HFFc6 (cell line): ENCODE data around the gene ITPR1. TPM values are rescaled to one million over a fixed set of nuclear protein-coding genes. Genes with fewer than 3 reads are reported as not detected.

Experiments
- DNase-seq: peaks from one replicate; pipeline ENCODE4 v3.0.0-alpha.2; 2018
- H3K27ac Mint-ChIP-seq: 2 replicates; pipeline ENCODE4 v1.8.0; 2020; ENCODE audit warnings: mild to moderate bottlenecking, mixed read lengths
- H3K27me3 Mint-ChIP-seq: 2 replicates; pipeline ENCODE4 v1.8.0; 2021; ENCODE audit warnings: mild to moderate bottlenecking, moderate library complexity, mixed read lengths; ENCODE audit not compliant: insufficient read depth
- H3K36me3 Mint-ChIP-seq: 2 replicates; pipeline ENCODE4 v1.8.0; 2021; ENCODE audit warnings: low read depth, mixed read lengths
- H3K4me1 Mint-ChIP-seq: 2 replicates; pipeline ENCODE4 v1.8.0; 2020; ENCODE audit warnings: low read depth, mixed read lengths
- H3K4me3 Mint-ChIP-seq: 2 replicates; pipeline ENCODE4 v1.8.0; 2020; ENCODE audit warnings: mild to moderate bottlenecking, moderate library complexity, mixed read lengths
- H3K9me3 Mint-ChIP-seq: 2 replicates; pipeline ENCODE4 v1.8.0; 2020; ENCODE audit warnings: mild to moderate bottlenecking, mixed read lengths
- total RNA-seq, 6 experiments: library from RNA; stranded (reverse); fragmentation: NEBNext Ultra II Directional; extraction: Animal tissue kit (Norgen Biotek cat#: 25700); gene quantifications; 2 replicates in 1 of 6; 3 replicates in 5 of 6; pipeline ENCODE4 v1.2.3, GENCODE V29; 2021
- TF ChIP-seq, protein P1 (sequence below): fragments of 200-600 bp; sonication (generic); IDR thresholded peaks from 2 replicates; pipeline ENCODE4 v1.5.0; 2021; ENCODE audit warnings: antibody characterized with exemption, mild to moderate bottlenecking

ITPR1 gene
- total RNA-seq, 6 experiments from 2014 or later, result 4.9 to 8.3 (median 6.1) TPM

- H3K36me3 Mint-ChIP-seq, result 0 out of 2 replicates have a peak, but pooled peaks cover 5% of the 10 kb centered on the region
- no peak overlapping the region for H3K27ac Mint-ChIP-seq
- no peaks in the 10 kb centered on the region for H3K9me3 Mint-ChIP-seq
- H3K4me1 Mint-ChIP-seq, result no peaks in the 10 kb centered on the region
- H3K27me3 Mint-ChIP-seq, result peaks cover 5% of the 10 kb centered on the region
- no peak for DNase-seq
- H3K4me3 Mint-ChIP-seq, result no peak overlapping the region
- TF ChIP-seq, protein P1, sequence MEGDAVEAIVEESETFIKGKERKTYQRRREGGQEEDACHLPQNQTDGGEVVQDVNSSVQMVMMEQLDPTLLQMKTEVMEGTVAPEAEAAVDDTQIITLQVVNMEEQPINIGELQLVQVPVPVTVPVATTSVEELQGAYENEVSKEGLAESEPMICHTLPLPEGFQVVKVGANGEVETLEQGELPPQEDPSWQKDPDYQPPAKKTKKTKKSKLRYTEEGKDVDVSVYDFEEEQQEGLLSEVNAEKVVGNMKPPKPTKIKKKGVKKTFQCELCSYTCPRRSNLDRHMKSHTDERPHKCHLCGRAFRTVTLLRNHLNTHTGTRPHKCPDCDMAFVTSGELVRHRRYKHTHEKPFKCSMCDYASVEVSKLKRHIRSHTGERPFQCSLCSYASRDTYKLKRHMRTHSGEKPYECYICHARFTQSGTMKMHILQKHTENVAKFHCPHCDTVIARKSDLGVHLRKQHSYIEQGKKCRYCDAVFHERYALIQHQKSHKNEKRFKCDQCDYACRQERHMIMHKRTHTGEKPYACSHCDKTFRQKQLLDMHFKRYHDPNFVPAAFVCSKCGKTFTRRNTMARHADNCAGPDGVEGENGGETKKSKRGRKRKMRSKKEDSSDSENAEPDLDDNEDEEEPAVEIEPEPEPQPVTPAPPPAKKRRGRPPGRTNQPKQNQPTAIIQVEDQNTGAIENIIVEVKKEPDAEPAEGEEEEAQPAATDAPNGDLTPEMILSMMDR, result no peak
These were observed 292.4 kb downstream of the ITPR1 start for GRCh38 chr3:4785551-4785950.

- Mint-ChIP-seq H3K27me3 (peaks cover 5% of the 10 kb centered on the region), H3K27ac (no peak overlapping the region), H3K9me3 (no peaks in the 10 kb centered on the region), H3K4me1 (no peaks in the 10 kb centered on the region), H3K4me3 (no peak overlapping the region), H3K36me3 (0 out of 2 replicates have a peak, but pooled peaks cover 5% of the 10 kb centered on the region)
- TF ChIP-seq, protein P1, result no peak
- no peak for DNase-seq
These were observed 293.3 kb downstream of the ITPR1 start for GRCh38 chr3:4786431-4786830.

- H3K36me3 Mint-ChIP-seq, result no peaks in the 10 kb centered on the region
- TF ChIP-seq, protein P1, result no peak
- peaks cover 13% of the 10 kb centered on the region; the same call in 1 of the 2 replicates for H3K4me1 Mint-ChIP-seq
- H3K4me3 Mint-ChIP-seq, result no peak overlapping the region
- no peak overlapping the region for H3K27ac Mint-ChIP-seq
- no peak for DNase-seq
- no peaks in the 10 kb centered on the region for H3K9me3 Mint-ChIP-seq
- peaks cover 17% of the 10 kb centered on the region for H3K27me3 Mint-ChIP-seq
These were observed 298.2 kb downstream of the ITPR1 start for GRCh38 chr3:4791358-4791757.

DNA sequence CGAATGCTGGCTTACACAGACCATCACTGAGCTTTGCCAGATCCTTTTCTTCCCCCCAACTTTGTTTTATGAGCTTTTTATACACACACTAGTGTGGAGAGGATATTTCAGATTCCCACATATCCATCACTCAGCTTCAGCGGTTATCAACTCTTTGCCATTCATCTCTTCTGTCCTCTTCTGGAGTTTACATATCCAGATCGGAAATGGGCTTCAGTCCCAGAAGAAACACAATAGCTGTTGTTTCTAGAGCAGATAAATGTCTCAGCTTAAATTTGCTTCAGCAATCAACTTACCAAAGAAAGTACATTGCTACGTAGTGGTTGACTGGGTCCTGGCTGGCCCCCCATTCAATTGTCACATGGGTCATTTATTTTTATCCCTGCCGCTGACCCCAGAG, 300.2 kb downstream of the ITPR1 start:
- DNase-seq, result no peak
- Mint-ChIP-seq H3K27me3 (peaks cover 17% of the 10 kb centered on the region), H3K9me3 (no peaks in the 10 kb centered on the region), H3K4me1 (peaks cover 13% of the 10 kb centered on the region; the same call in 1 of the 2 replicates), H3K4me3 (no peak overlapping the region), H3K36me3 (peaks cover 5% of the 10 kb centered on the region; the same call in 1 of the 2 replicates), H3K27ac (no peak overlapping the region)
- TF ChIP-seq, protein P1, result no peak

- TF ChIP-seq, protein P1, result no peak
- no peak for DNase-seq
- no peak overlapping the region for H3K4me3 Mint-ChIP-seq
These were observed 301.2 kb downstream of the ITPR1 start for GRCh38 chr3:4794331-4794730.

More at GRCh38 chr3:4794331-4794730, 301.2 kb downstream of the ITPR1 start:
- peaks cover 5% of the 10 kb centered on the region; the same call in 1 of the 2 replicates for H3K36me3 Mint-ChIP-seq
- H3K27me3 Mint-ChIP-seq, result peaks cover 14% of the 10 kb centered on the region
- H3K9me3 Mint-ChIP-seq, result no peaks in the 10 kb centered on the region
- H3K4me1 Mint-ChIP-seq, result peaks cover 13% of the 10 kb centered on the region; the same call in 1 of the 2 replicates
- H3K27ac Mint-ChIP-seq, result no peak overlapping the region
